Measurements from ENCODE around the gene GJD2. TPM values are rescaled to one million over a fixed set of nuclear protein-coding genes. Genes with fewer than 3 reads are reported as not detected.

The GJD2 gene
- polyA plus RNA-seq, 3 donors = 0.06 TPM; not detected in 2

- no peak for DNase-seq (ENCODE audit: extremely low read depth in 1 of 11, low read depth in 9 of 11, low spot score in 4 of 11)
Measured at GRCh38 chr15:34780725-34781124, 25.9 kb upstream of the GJD2 start.

DNA sequence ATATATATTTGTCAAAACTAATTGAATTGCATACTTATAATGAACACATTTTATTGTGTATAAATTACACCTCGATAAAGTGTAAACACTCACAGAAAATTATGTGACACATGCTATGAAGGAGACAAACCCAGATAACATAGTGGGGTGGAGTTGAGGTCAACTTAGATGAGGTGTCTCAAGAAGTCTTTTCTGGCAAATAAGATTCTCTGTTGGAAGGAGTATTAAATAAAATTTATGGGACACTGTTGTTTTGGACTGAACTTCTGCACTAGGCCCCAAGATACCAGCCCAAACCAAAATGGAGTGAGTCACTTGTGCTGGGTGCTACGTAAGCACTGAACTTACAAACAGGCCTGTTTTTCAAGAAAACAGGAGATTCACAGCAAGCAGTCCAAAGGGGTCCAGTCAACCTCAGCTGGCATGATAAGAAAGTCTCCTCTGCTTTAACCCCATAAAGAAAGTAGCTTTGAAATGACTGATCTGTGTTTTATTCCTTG, 21.9 kb upstream of the GJD2 start:
- DNase-seq (ENCODE audit: extremely low read depth in 1 of 11, low read depth in 9 of 11, low spot score in 4 of 11) = no peak

DNA sequence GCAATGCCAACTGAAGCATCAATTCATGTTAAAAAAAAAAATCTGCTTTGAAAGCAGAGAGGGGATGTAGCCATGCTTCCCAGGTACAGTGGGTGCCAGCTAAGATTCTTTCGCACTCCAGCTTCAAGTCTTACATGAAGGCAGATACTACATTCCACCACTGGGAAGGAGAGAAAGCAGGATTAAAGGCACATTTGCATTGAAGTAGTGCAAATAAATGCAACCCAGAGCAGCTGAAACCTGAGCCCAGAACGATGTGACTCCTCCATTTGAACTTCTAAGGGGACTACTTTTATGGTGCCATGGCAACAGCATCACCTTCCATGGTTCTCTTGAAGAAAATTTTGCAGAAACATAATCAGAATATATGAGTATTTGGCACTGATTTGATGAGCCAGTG, 19.1 kb upstream of the GJD2 start:
- DNase-seq (ENCODE audit: extremely low read depth in 1 of 11, low read depth in 9 of 11, low spot score in 4 of 11) = no peak

- no peak for DNase-seq (ENCODE audit: extremely low read depth in 1 of 11, low read depth in 9 of 11, low spot score in 4 of 11)
Measured at GRCh38 chr15:34773013-34773412, 18.2 kb upstream of the GJD2 start.

DNA sequence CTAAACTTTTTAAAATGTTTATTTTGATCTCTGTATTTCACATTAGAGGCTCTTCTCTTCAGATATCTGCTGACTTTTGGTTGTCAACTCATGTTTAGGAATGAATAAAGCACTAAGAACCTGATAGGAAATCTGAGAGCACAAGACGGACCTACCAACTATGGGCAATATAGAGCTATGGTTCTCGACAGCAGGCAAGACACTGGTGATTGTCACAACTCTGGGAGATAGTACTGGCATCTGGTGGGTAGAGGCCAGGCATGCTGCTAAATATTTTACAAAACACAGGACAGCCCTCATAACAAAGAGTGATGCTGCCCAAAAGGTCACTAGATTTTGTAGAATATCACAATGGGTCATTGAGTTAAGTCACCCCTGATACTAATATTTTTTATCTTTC, 17.5 kb upstream of the GJD2 start:
- DNase-seq (ENCODE audit: extremely low read depth in 1 of 11, low read depth in 9 of 11, low spot score in 4 of 11) = no peak

- DNase-seq (ENCODE audit: extremely low read depth in 1 of 11, low read depth in 9 of 11, low spot score in 4 of 11) = no peak
Measured at GRCh38 chr15:34769711-34770110, 14.9 kb upstream of the GJD2 start.

GRCh38 chr15:34768530-34768929, 13.7 kb upstream of the GJD2 start:
- no peak for DNase-seq (ENCODE audit: extremely low read depth in 1 of 11, low read depth in 9 of 11, low spot score in 4 of 11)

GRCh38 chr15:34765741-34766140, 10.9 kb upstream of the GJD2 start:
- no peak for DNase-seq (ENCODE audit: extremely low read depth in 1 of 11, low read depth in 9 of 11, low spot score in 4 of 11)

DNA sequence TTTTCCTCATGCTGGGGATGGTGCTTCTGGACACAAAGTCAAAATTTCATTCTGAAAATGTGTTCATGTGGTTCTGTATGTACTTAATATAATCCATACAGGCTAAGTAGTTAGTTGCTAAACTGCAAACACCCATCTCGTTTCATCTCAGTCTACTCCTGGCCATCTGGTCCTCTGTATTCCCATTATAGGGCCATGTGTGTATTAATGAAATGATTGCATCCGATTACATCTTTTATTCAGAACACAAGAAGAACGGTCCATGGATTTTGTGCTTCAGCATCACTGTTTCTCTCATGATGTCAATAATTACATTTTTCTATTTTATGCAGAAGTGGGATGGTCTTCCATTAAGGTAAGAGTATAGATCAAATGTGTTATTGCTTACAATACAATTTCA, 6.1 kb upstream of the GJD2 start:
- no peak for DNase-seq (ENCODE audit: extremely low read depth in 1 of 11, low read depth in 9 of 11, low spot score in 4 of 11)

GRCh38 chr15:34759992-34760391, 5.2 kb upstream of the GJD2 start:
- DNase-seq (ENCODE audit: extremely low read depth in 1 of 11, low read depth in 9 of 11, low spot score in 4 of 11) = no peak

DNA sequence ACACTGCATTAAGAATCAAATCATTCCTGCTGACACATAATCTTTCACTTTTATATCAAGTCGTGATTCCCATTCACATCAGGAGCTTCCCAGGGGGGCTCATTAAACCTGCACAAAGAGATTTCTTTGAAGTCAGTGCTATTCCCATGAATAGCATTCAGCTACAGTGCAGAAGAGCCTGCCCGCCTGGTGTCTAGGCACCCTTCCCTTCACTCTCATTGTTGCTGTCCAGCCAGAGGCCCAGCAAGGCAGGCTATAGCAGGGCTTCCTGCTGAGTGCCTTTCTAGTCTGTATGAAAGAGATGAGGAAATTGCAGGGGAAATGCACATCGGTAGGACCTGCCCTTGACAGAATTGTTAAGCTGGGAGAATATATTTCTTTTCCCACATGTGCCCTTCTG, 4.5 kb upstream of the GJD2 start:
- DNase-seq (ENCODE audit: extremely low read depth in 1 of 11, low read depth in 9 of 11, low spot score in 4 of 11) = no peak

DNA sequence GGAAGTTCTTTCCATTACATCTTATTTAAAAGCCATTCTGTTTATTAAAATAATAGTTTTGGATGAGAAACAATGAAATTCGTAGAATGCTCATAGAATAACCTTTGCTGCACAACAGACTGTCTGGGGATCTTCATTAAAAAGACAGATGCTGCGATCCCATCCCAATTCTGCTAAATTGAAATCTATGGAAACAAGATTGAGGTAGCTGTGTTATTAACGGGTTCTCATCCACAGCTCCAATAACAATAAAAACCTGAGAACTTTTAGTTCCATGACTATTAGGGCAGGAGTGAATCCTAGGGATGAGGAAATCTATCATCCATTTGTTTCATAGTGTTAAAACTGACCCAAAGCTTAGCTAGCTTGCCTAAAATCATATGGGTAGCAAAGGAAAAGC, 2.5 kb upstream of the GJD2 start:
- no peak for DNase-seq (ENCODE audit: extremely low read depth in 1 of 11, low read depth in 9 of 11, low spot score in 4 of 11)

DNA sequence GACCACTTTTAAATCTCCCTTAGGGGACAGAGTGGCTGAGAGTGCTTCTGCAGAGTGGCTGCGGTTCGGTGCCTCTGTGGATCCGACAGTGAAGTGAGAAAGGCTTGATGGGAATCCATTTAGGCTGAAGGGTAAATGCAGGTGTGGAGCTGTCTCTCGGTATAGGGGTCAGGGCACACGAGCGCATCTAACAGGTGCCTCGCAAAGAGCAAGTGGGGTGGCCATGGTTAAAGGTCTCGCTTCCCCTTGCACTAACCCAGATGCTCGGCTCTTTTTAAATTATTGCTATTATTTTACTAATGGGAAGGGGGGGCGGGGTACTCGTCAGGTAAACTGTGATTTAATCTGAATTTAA, 598 bp upstream of the GJD2 start:
- DNase-seq (ENCODE audit: extremely low read depth in 1 of 11, low read depth in 9 of 11, low spot score in 4 of 11) = no peak

GRCh38 chr15:34754171-34754601, 612 bp downstream of the GJD2 start:
- no peak for DNase-seq (ENCODE audit: extremely low read depth in 1 of 11, low read depth in 9 of 11, low spot score in 4 of 11)

DNA sequence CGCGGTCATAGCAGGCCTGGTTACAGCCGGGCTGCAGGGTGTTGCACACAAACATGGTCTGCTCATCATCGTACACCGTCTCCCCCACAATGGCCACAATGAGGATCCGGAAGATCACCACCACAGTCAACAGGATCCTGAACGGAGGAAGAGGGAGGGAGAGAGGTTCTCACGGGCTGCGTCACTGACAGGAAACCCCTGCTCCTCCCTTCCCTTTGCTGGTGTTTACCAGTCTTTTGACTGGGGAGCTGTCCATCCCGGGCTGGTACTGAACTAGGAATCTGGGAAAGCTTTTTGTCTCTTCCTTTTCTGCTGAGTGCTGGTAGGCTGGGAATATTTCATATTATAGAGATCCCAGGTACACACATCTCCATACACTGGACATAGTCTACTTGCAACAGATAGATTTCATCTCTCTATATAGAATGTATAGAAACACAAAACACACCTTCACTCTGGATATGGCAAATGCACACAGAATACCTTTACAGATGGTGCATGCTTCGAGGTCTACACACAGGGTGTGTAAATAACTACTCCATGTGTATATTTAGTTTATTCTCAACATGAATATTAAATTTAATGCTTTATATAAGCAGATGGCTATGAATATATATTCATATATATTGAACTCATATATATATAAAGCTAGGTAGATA, 1.4 kb downstream of the GJD2 start:
- DNase-seq (ENCODE audit: extremely low read depth in 1 of 11, low read depth in 9 of 11, low spot score in 4 of 11) = peak; percentile 45 to 80 (median 62)

DNA sequence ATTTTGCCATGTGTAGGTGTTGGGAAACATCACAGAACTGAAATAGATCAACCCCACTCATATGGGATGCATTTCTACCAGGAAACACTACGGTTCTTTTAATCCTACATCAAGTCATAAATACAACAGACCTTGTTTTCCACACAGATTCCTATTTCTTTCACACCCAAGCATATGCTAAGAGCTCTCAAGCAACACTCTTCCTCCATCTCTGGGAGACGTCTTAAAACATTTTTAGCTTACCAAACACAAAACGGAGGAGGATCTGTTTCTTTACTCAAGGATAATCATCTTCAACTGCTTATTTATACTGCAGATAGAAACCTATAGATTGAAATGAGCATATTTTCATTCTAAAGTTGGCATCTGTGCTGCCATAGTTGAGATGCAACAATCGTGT, 5.1 kb downstream of the GJD2 start:
- DNase-seq (ENCODE audit: extremely low read depth in 1 of 11, low read depth in 9 of 11, low spot score in 4 of 11) = no peak

DNA sequence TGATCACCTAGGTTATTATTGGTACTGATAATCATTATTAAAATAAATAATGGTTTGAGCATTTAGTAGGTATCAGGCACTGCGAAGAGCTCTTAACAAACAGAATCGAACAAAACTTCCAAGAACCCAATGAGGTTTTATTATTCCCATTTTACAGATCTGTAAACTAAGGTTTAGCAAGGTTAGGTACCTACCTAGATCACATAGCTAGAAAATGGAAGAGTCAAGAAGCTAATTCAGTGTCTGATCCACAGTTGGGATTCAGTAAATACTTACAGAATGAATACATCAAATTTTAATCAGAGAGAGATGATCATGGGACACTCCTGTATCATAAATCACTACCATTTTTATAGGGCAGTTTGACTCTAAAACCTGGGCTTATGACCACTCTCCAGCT, 15.5 kb downstream of the GJD2 start:
- no peak for DNase-seq (ENCODE audit: extremely low read depth in 1 of 11, low read depth in 9 of 11, low spot score in 4 of 11)

DNA sequence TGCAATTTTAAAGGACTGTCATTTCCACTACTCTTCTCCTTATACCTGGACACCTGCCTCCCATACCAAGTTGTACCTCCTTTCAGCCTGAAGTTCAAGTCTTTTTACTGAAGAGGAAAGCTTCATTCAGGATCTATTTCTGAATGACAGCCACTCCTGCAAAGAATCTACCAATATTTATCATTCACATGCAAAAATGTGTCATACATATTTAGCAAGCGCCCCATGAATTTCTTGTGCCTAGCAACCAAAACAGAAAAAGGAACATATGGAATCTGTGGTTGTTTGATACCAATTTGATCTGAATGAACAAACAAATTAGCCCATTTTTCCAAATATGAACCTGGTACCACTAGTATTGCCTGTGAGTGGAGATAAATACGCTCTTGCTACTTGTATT, 16.8 kb downstream of the GJD2 start:
- no peak for DNase-seq (ENCODE audit: extremely low read depth in 1 of 11, low read depth in 9 of 11, low spot score in 4 of 11)

- no peak for DNase-seq (ENCODE audit: extremely low read depth in 1 of 11, low read depth in 9 of 11, low spot score in 4 of 11)
Measured at GRCh38 chr15:34737477-34737876, 17.3 kb downstream of the GJD2 start.

DNA sequence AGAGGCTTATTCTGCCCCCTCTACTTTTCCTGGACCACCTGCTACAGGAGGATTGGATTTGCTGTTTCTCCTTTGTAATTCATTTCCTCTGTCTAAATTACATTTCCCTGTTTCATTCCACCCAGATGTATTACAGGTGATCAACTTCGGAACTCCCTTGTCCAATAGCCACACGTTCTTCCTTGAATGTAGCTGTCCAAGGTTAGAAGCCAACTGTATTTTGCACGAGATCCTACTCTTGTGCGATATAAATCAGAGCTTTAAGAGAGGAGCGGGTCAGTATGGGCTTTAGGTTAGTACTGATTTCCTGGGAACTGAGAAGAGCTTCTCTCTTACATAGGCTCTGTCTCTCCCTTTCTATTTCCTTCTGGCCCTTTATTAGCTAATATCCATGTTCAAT, 20.5 kb downstream of the GJD2 start:
- DNase-seq (ENCODE audit: extremely low read depth in 1 of 11, low read depth in 9 of 11, low spot score in 4 of 11) = no peak

DNA sequence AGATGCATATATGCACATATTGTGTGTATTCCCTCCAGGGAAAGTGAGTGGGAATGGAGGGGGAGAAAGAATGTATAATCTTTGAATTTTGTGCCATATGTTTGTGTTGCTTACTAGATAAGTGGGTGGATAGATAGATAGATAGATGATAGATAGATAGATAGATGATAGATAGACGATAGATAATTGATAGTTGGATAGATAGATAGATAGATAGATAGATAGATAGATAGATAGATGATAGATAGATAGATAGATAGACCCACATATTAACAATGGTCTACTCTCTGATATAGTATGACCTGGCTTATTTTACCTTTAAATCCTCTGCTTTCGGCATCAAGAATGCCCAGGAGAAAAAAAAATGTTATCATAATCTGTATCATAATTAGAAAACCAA, 21.2 kb downstream of the GJD2 start:
- no peak for DNase-seq (ENCODE audit: extremely low read depth in 1 of 11, low read depth in 9 of 11, low spot score in 4 of 11)

GRCh38 chr15:34732430-34732829, 22.4 kb downstream of the GJD2 start:
- DNase-seq (ENCODE audit: extremely low read depth in 1 of 11, low read depth in 9 of 11, low spot score in 4 of 11) = no peak
